Transverse colon (tissue), 3 donors: Measurements from ENCODE around the gene JCHAIN.

Experiments used
- POLR2A ChIP-seq: fragments of 450-650 bp; IDR thresholded peaks from one replicate; pipeline ENCODE4 v1.6.1; 2016; ENCODE audit warnings: antibody characterized with exemption, mild to moderate bottlenecking, moderate library complexity
- TF ChIP-seq, protein P1 (sequence below), 5 experiments: fragments of 200-600 bp in 3 of 5; fragments of 450-650 bp in 2 of 5; sonication (generic) in 3 of 5; IDR thresholded peaks; 1 replicate in 2 of 5; 2 replicates in 3 of 5; pipeline ENCODE4 v1.5.1; 2016 to 2017; ENCODE audit warnings: antibody characterized with exemption in 5 of 5, inconsistent platforms in 3 of 5, mild to moderate bottlenecking in 2 of 5, moderate library complexity in 1 of 5

DNA sequence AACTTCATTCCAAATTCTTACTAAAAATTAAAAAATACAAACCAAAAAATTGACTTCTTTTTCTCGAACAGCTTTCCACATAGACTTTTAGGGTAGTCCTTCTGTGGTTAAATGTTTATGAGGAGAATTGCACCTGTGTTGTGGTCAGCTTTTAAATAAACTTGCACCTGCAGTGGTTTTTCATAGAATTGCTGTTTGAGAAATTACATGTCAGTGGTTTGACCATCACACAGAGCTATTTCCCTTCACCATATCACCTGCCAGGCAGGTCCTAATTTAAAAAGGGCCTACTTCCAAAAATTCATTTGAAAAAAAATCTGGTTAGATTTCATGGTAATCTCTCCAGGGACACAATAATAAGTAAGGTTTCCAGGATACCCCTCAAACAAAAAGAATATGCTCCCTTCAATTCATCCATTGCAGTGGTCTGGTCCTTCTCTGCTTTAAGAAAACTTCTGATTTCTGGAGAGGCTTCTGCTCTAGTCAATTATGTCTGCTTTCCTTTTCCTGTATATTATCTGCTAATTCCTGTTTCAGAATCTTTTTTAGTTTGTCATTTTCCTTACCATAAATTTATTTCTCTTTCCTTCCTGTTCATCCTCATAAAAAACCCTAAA lies 12.2 kb upstream of the JCHAIN start:
- TF ChIP-seq, protein P1, sequence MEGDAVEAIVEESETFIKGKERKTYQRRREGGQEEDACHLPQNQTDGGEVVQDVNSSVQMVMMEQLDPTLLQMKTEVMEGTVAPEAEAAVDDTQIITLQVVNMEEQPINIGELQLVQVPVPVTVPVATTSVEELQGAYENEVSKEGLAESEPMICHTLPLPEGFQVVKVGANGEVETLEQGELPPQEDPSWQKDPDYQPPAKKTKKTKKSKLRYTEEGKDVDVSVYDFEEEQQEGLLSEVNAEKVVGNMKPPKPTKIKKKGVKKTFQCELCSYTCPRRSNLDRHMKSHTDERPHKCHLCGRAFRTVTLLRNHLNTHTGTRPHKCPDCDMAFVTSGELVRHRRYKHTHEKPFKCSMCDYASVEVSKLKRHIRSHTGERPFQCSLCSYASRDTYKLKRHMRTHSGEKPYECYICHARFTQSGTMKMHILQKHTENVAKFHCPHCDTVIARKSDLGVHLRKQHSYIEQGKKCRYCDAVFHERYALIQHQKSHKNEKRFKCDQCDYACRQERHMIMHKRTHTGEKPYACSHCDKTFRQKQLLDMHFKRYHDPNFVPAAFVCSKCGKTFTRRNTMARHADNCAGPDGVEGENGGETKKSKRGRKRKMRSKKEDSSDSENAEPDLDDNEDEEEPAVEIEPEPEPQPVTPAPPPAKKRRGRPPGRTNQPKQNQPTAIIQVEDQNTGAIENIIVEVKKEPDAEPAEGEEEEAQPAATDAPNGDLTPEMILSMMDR (IDR thresholded peaks at IDR 0.05) = no peak
- no peak for TF ChIP-seq POLR2A
